ENCODE results near the gene TBC1D16. TPM values are rescaled to one million over a fixed set of nuclear protein-coding genes. Genes with fewer than 3 reads are reported as not detected.

TBC1D16 gene
- total and polyA plus RNA-seq, 2 experiments from 2014 or later: 24.5 to 38.1 TPM

DNA sequence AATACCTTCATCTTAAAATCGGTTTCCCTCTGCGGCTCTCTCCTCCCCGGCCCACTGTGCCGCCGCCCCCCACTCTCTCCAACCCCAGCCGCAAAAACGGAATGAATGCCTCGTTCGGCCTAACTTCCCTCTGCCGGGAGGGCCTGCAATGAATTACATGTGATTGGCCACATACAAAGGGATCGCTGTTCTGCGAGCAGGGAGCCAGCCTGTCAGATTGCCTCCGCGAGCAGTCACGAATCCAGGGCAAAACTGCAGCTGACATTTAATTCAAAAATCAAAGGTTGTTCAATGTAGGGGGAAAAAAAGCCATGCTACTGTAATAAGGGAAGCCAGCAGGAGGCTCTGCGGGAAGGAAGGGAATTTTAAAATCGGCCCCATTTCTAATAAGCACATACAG lies 84.9 kb downstream of the TBC1D16 start:
- TF ChIP-seq EZH2 (IDR thresholded peaks at IDR 0.05; ENCODE audit: borderline replicate concordance): no peak
- TF ChIP-seq EZH2phosphoT487 (IDR thresholded peaks at IDR 0.05; ENCODE audit: low read depth, severe bottlenecking, unreplicated experiment): no peak
- no peak for TF ChIP-seq CTCF (IDR thresholded peaks at IDR 0.05; ENCODE audit: poor library complexity)
- no peaks in the 10 kb centered on the region for H4K20me1 ChIP-seq (ENCODE audit: insufficient read depth, poor library complexity, severe bottlenecking)
- no peak overlapping the region for H3K4me3 ChIP-seq
- peak overlapping the region; percentile 47 for H3K4me2 ChIP-seq
- WGBS (ENCODE audit: low lambda C conversion rate, missing lambda C conversion rate): 27% methylated on average over 17 of the region's 17 CpGs
- H3K79me2 ChIP-seq: peaks cover 24% of the 10 kb centered on the region
- no peak overlapping the region for H2AFZ ChIP-seq
- H3K9me3 ChIP-seq (ENCODE audit: low read depth): no peaks in the 10 kb centered on the region
- H3K27ac ChIP-seq: peak overlapping the region; percentile 95
- no peaks in the 10 kb centered on the region for H3K36me3 ChIP-seq (replicated peaks; ENCODE audit: insufficient read depth, low read depth)
- H3K27me3 ChIP-seq: no peaks in the 10 kb centered on the region
- H3K9me2 ChIP-seq (replicated peaks; ENCODE audit: insufficient read depth): no peaks in the 10 kb centered on the region
- H3K4me1 ChIP-seq (ENCODE audit: insufficient read depth): peaks cover 42% of the 10 kb centered on the region
- DNase-seq (ENCODE audit: low spot score): no peak

DNA sequence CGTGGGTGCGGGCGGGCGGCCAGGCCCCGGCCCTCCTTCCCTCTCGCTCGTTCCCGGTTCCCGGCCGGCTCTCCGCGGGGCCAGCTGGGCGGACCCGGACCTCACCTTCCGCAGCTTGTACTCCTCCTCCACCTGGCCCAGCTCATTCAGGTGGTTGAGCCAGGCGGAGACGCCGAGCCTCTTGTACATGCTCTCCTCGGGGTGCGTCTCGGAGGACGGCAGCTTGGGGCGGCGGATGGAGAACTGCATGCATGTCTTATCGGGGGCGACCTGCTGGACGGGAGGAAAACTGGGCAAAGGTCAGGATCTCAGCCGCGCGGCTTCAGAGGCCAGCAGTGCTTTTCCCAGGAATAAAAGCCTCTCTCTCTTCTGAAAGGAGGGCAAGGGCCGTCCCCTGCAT lies 85.4 kb downstream of the TBC1D16 start:
- peak overlapping the region; percentile 95 for H3K27ac ChIP-seq
- no peaks in the 10 kb centered on the region for H3K36me3 ChIP-seq (replicated peaks; ENCODE audit: insufficient read depth, low read depth)
- 42% methylated on average over 24 of the region's 31 CpGs for WGBS (ENCODE audit: low lambda C conversion rate, missing lambda C conversion rate)
- DNase-seq (ENCODE audit: low spot score): peak; percentile 66
- peak overlapping the region; percentile 47 for H3K4me2 ChIP-seq
- H3K9me2 ChIP-seq (replicated peaks; ENCODE audit: insufficient read depth): no peaks in the 10 kb centered on the region
- no peak overlapping the region for H2AFZ ChIP-seq
- H4K20me1 ChIP-seq (ENCODE audit: insufficient read depth, poor library complexity, severe bottlenecking): no peaks in the 10 kb centered on the region
- peaks cover 42% of the 10 kb centered on the region for H3K4me1 ChIP-seq (ENCODE audit: insufficient read depth)
- H3K79me2 ChIP-seq: peaks cover 24% of the 10 kb centered on the region
- TF ChIP-seq EZH2 (IDR thresholded peaks at IDR 0.05; ENCODE audit: borderline replicate concordance) (no peak), EZH2phosphoT487 (IDR thresholded peaks at IDR 0.05; ENCODE audit: low read depth, severe bottlenecking, unreplicated experiment) (no peak), CTCF (IDR thresholded peaks at IDR 0.05; ENCODE audit: poor library complexity) (no peak)
- no peaks in the 10 kb centered on the region for H3K27me3 ChIP-seq
- H3K9me3 ChIP-seq (ENCODE audit: low read depth): no peaks in the 10 kb centered on the region
- H3K4me3 ChIP-seq: no peak overlapping the region

- DNase-seq (ENCODE audit: low spot score): peak; percentile 6
Measured at GRCh38 chr17:79949656-79950209, 85.9 kb downstream of the TBC1D16 start.

More at GRCh38 chr17:79949656-79950209, 85.9 kb downstream of the TBC1D16 start:
- H3K27me3 ChIP-seq: no peaks in the 10 kb centered on the region
- no peaks in the 10 kb centered on the region for H4K20me1 ChIP-seq (ENCODE audit: insufficient read depth, poor library complexity, severe bottlenecking)
- H3K27ac ChIP-seq: peak overlapping the region; percentile 95
- no peak overlapping the region for H3K4me3 ChIP-seq
- H3K9me3 ChIP-seq (ENCODE audit: low read depth): no peaks in the 10 kb centered on the region
- H3K36me3 ChIP-seq (replicated peaks; ENCODE audit: insufficient read depth, low read depth): no peaks in the 10 kb centered on the region
- peak overlapping the region; percentile 47 for H3K4me2 ChIP-seq
- TF ChIP-seq CTCF (IDR thresholded peaks at IDR 0.05; ENCODE audit: poor library complexity): no peak
- no peak for TF ChIP-seq EZH2 (IDR thresholded peaks at IDR 0.05; ENCODE audit: borderline replicate concordance)
- no peaks in the 10 kb centered on the region for H3K9me2 ChIP-seq (replicated peaks; ENCODE audit: insufficient read depth)
- peaks cover 42% of the 10 kb centered on the region for H3K4me1 ChIP-seq (ENCODE audit: insufficient read depth)
- peaks cover 20% of the 10 kb centered on the region for H3K79me2 ChIP-seq
- no peak overlapping the region for H2AFZ ChIP-seq
- WGBS (ENCODE audit: low lambda C conversion rate, missing lambda C conversion rate): 70% methylated on average over 27 of the region's 27 CpGs

Measured in hepatocyte (in vitro differentiated cells).